CD4-positive, alpha-beta T cell treated with Interleukin-4 for 4 hours (primary cell): ENCODE data around the gene AICDA.
"Not testable (repeated sequence)": the region's sequence is repeated elsewhere in the genome, so short reads cannot be mapped to it uniquely, and the experiment has no call there.

Experiments used
- DNase-seq: peaks from one replicate; pipeline ENCODE4 v3.0.0-alpha.2; 2020

The AICDA gene

DNA sequence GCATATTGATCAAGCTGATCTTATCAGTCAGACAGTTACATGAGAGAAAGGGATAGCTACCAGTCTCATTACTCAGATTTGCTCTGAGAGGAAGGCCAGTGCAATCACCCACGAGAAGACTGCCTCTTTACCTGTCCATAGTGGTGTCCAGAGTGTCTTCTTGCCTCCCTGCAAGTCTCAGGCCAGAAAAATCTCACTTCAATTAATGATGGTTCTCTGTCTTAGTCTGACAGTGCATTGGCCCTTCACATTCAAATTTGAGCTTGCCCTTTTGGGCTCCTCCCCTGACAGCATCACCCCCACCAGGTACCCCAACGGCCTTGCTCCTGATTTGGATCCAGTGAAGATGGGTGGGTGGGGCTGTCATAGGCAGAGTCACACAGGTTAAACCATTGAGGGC, at the start of gene AICDA:
Gene AICDA, minus strand, starts transcription at position 231 of the 400 bp plus-strand sequence. Its CDS starts 92 bp downstream, at position 139.
- DNase-seq: no peak

DNA sequence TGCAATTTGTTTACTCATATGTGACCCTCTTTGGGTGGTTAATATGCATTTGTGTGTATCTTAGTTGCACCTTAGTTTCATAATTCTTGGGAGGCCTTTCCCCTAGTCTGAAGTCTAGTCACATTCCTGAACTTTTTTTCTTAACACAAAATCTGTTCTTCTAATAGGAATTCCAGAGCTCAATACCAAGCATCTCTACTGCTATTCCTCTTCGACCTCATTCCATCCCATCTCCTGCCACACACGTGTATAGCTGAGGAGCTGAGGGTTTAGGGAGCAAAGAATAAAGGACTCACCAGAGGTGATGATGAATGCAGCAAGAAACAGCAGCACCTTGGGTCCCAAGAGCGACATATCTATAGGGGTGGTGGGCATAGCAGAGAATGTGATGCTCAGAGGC, 49.1 kb upstream of the AICDA start:
- DNase-seq: no peak

DNA sequence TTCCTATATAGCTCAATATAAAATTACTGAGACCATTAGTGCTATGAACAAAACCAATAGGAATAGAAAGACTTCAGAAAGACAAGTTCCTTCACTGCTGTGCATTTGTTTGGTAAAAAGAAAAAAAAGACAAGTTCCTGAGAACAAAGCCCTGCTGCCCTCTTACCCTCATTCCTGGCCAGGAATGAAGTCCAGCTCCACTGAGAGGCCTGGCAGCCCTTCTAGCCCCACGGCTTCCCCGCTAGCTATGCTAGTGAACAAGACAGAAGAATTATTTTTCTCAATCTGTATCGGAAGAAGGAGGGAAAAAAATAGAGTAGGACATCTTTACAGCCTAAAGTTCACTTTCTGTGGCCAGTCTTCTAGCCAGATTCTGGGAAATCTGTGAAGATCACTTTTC, 48.4 kb upstream of the AICDA start:
- no peak for DNase-seq

DNA sequence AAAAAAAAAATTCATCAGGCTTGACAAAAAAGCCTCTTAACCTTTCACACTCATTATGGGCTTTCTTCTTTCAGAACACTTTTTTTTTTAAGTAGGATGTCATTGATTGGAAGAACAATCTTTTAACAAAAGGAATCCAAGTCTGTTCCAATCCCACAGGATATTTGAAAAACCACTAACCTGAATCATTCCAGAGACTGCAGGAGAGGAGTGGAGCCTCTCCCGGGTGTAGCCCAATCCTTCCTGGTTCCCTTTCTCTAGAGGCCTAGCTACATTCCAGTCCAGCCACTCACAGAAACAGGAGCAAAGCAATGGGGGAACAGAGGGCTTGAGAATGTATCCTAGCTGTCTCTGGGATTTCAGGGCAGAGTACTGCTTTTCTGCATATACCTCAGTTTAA, 45.7 kb upstream of the AICDA start:
- no peak for DNase-seq

DNA sequence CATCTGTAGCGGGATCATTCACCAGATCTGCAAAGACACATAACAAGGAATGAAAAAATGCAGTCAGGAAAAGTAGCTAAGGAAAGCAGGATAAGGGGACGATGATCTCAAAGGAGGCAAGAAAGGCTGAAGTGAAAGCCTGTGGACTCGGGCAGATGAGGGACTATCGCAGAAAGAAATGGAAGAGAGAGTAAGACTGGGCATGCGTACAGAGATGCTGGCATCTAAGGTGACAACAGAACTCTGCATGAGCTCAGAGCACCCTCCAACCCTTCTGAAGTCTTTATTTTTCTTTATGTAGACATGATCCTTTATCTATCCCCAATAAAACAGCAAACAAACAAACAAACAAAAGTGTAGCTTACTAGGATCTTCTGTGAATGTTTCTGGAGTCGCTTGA, 42.8 kb upstream of the AICDA start:
- DNase-seq: no peak

DNA sequence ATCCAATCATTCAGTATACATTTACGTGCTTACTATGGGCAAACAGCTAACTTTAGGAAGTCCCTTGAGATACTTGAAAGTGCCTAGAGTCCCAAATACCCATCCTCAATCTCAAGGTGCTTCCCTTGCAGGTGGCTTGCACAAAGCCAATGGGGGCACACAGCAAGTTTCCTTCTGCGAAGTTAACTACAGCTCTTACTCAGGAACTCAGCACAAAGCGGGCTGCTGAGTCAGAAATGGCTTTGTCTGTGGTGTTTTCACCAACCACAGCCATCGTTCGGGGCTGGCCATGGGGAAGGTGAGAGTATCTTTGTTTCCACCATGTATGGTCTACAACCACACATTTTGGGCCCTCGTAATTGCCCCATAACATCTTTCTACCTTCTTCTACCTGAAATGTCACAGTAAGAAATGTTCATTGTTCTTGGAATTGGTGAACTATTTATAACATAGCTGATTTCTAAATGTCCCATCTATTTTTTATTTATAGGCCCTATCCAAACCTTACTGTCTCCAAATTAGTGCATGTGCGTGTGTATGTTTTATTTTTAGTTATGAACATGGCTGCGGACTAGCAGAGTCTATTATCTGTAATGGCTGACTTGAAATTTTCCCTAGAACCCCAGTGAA, 36.0 kb upstream of the AICDA start:
- peak; percentile 39 for DNase-seq

DNA sequence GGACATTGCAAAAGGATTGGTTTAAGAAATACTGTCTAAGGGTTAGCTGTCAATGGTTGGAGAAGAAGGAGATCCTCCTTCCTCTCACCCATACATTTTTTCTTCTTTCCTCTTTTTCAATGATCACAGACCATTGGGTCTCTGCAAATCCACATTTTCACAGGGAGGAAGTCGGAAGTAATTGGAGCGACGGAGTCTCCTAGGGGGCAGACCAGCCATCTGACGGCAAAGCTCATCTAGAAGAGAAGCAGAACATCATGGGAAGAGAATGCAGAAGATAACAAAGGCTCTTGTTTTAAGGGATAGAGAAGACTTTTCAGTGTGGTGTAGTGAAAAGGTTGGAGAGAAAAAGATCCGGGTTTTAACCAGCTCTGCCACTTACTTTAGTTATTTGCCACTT, 35.3 kb upstream of the AICDA start:
- no peak for DNase-seq

DNA sequence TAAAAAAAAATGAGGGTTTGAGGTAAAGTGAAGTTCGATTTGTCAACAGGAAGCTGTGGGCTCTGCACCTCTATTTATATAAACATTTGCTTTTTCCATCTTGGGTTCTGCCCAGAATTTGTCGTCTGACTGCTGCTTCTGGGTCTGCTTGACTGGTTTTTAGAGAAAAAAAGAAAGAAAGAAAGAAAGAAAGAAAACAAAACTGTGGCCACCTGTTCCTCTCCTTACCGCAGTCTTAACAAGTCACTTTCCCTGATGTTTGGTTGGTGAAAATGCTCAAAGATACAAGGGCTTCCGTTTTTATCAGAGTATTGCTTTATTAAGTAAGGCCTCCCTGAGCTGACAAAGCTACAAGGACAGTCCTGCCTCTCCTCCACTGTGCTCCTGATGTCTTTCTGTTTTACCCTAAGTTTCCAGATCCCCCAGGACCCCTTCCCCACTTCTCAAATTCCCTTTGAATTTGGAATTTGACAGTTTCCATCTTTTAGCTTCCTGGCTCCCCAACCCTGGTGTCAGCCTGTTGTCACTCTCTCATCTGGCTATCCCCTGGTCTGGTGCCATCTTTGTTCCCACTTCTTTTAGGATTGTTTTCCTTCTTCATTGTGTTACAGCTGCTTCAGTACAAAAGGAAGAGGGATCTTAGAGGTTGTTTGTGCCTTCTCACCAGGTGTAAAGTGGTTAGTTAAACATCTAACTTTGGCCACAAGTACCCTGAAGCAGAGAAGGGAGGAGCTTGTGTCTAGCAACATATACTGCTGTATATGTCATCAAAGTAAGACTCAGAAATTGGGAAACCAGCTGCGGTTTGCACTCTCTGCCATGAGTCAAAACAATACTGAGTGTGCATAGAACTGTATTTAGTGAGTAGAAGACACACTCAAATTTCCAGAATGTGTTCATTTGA, 31.9 kb upstream of the AICDA start:
- DNase-seq: peak; percentile 80

DNA sequence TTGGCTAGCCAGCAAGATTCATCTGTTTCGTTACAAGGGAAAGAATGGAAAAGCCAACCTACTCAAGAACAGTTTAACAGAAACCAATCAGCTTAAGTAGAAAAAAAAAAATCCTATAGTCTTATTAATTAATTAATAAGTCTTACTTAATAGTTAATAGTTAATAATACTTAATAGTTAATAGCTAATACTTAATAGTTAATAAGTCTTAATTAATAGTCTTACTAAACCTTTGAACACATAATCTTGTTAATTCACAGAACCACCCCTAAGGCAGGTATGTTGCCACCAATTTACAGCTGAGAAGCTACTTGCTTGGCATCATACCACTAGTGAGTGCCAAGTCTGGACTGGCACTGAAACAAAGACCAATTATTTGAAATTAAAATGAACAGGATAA, 30.1 kb upstream of the AICDA start:
- DNase-seq: no peak

DNA sequence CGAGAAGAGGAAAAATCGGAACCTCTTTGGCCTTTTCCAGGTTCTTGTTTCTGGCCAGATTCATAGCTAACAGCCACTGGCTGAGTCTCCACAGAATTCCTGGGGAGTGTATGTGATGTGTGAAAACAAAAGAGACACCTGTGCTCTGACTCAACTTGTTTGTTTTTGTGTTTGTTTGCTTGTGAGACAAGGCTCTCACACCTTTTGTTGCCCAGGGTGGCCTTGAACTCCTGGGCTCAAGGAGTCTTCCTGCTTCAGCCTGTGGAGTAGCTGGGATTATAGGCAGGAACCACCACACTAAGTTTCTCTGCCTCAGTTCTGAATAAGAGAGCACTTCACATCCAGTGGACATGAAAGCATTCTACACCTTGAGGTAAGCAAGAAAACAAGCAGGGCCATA, 27.3 kb upstream of the AICDA start:
- no peak for DNase-seq

DNA sequence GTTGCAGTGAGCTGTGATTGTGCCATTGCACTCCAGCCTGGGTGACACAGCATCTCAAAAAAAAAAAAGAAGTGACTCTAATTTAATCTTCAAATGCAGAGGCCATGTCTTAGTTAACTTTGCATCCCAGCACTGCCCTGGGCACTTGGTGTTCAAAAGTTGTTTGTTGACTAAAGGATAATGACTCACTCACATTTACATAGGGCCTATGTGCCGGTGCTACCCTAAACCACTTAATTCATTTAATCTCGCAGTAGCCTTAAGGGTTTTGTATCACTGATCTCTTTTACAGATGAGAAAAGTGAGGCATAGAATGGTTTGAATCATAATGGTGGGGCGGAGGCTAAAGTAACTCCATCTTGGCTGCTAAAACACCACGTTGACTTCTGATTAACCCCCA, 26.3 kb upstream of the AICDA start:
- DNase-seq: no peak

DNA sequence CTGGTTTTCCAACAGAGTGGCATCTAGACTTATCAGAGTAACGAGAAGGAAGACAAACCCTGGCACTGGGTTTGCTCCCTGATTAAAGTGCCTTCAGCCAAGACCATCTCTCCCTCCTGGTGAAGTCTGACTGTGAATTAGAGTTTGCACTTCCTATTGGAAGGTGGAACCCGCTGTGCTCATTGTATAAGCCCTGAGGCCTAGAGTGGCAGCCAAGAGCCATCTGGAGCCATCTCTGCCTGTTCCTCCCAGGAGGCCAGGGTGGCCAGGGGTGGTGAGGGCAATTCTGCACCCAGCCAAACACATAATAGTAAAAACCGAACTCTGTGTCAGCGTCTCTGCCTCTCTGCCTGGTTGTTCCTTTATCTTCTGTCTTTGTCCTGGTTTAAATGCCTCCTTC, 25.0 kb upstream of the AICDA start:
- DNase-seq: no peak

DNA sequence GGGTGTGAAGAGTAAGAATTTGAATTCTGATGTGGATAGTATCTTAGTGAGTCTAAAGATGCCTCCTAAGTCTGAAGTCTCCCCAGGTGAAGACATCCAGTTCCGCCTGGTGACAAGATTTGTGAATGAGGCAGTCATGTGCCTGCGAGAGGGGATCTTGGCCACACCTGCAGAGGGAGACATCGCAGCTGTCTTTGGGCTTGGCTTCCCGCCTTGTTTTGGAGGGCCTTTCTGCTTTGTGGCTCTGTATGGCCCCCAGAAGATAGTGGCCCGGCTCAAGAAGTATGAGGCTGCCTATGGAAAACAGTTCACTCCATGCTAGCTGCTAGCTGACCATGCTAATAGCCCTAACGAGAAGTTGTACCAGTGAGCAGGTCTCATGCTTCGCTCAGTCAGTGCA, 24.6 kb upstream of the AICDA start:
- DNase-seq: no peak

DNA sequence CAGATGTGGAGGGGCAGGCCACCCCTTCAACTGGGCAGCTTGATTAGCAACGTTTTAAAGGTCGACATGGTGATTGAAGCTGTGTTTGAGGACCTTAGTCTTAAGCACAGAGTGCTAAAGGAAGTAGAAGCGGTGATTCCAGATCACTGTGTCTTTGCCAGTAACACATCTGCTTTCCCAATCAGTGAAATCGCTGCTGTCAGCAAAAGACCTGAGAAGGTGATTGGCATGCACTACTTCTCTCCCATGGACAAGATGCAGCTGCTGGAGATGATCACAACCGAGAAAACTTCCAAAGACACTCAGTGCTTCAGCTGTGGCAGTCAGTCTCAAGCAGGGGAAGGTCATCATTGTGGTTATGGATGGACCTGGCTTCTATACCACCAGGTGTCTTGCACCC, 23.9 kb upstream of the AICDA start:
- no peak for DNase-seq

DNA sequence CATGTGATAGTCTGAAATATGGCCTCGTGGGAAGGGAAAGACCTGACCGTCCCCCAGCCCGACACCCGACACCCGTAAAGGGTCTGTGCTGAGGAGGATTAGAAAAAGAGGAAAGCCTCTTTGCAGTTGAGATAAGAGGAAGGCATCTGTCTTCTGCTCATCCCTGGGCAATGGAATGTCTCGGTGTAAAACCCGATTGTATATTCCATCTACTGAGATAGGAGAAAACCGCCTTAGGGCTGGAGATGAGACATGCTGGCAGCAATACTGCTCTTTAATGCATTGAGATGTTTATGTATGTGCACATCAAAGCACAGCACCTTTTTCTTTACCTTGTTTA, 23.3 kb upstream of the AICDA start:
- DNase-seq: not testable (repeated sequence)

DNA sequence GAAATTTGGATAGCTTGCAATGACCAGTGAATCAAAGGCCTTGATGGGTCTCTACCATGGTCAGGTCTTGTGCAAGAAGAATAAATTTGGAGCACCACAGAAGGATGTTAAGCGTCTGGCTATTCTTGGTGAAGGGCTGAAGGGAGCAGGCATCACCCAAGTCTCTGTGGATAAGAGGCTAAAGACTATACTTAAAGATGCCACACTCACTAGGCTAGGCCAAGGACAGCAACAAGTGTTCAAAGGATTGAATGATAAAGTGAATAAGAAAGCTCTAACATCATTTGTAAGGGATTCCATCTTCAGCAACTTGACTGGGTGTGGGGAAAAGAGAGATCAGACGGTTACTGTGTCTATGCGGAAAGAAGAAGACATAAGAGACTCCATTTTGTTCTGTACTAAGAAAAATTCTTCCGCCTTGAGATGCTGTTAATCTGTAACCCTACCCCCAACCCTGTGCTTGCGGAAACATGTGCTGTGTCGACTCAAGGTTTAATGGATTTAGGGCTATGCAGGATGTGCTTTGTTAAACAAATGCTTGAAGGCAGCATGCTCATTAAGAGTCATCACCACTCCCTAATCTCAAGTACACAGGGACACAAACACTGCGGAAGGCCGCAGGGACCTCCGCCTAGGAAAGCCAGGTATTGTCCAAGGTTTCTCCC, 22.8 kb upstream of the AICDA start:
- not testable (repeated sequence) for DNase-seq

DNA sequence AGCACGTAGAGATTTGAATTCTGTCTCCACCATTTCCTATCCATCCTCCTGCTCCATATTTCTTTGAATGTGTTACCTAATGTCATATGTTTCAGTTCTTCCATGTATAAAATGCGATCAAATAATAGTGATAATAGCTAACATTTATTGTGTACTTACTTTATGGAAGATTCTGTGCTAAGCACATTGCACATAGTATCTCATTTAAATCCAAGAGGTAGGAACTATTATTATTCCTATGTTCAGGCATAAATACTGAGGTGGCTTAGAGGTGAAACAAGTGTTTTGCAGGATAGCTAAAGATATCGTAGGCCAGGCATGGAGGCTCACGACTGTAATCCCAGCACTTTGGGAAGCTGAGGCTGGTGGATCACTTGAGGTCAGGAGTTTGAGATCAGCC, 17.5 kb upstream of the AICDA start:
- no peak for DNase-seq

DNA sequence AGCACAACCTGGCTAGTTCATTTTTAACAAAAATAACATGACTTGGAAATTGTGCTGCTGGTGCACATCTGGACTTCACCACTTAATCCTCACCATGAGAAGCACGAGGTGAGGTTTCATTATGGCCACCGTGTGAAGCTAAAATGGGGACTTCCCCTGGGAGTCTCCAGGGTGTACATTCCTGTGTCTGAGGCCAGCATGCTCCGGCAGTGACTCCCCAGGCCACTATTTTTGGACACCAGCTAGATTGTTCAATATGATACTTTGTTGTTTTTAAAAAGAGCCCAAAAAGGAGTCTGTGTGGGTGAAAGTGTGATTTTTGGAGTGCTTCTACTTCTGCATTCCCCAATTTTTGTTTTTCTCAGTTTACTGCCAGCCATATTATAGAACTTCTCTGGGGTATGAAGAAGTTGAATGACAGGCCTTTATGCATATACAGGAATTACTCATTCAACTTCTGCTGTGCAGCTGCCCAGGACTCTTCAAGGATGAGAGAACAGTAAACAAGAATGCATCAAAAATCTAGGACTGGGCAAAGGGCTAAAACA, 16.9 kb upstream of the AICDA start:
- no peak for DNase-seq

DNA sequence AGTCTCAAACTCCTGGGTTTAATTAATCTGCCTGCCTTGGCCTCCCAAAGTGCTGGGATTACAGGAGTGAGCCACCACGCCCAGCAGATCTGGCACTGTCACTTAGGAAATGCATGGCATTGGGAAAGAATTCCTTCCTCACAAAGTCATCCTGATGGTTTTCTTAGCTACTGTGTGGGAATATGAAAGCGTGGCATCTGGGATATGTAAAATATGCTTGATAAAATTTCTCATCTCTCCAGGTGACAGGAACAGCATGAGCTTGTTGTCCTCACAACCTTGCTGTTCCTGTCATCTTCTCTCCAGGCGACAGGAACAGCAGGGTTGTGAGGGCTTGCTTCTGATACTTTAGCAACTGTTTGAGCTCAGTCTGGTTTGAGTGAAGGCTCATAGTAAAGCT, 16.1 kb upstream of the AICDA start:
- DNase-seq: no peak

DNA sequence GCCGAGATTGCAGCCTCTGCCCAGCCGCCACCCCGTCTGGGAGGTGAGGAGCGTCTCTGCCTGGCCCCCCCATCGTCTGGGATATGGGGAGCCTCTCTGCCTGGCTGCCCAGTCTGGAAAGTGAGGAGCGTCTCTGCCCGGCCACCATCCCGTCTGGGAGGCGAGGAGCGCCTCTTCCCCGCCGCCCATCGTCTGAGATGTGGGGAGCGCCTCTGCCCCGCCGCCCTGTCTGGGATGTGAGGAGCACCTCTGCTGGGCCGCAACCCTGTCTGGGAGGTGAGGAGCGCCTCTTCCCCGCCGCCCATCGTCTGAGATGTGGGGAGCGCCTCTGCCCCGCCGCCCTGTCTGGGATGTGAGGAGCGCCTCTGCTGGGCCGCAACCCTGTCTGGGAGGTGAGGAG, 12.1 kb upstream of the AICDA start:
- DNase-seq: not testable (repeated sequence)

DNA sequence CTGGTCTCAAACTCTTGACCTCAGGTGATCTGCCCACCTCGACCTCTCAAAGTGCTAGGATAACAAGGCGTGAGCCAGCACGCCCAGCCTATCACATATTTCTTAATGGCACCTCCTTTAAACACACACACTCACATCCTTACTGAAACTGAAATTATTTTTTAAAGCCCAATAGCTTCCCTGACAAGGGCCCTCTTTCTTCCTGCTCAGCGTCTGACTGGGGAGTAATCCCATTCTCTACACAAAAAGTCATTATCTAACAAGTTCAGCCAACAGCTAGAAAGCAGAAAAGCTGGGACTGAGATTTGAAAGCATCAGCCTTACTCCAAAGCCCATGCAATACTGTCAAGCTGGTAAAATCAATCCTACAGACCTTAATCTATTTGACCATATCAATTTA, 10.0 kb upstream of the AICDA start:
- DNase-seq: no peak

DNA sequence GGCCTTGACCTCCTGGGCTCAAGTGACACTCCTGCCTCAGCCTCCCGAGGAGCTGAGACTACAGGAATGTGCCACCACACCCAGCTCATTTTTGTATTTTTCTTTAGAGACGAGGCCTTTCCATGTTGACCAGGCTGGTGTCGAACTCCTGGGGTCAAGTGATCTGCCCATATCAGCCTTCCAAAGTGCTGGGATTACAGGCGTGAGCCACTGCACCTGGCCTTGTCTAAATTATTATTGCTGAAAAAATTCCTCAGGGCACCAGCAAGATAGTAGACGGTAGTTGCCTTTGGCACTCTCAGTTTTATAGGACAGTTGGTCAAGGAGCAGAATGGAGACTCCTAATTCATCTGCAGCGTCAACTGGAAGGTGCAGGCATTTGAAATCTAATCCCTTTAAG, 2.5 kb upstream of the AICDA start:
- DNase-seq: no peak

DNA sequence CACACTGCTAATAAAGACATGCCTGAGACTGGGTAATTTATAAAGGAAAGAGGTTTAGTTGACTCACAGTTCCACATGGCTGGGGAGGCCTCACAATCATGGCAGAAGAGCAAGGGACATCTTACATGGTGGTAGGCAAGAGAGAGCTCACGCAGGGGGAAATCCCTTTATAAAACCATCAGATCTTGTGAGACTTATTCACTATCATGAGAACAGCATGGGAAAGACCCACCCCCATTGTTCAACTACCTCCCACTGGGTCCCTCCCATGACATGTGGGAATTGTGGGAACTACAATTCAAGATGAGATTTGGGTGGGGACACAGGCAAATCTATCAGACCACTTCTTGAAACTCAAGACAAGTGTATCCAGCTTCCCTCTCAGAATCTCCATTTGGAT, 1.2 kb upstream of the AICDA start:
- DNase-seq: not testable (repeated sequence)

DNA sequence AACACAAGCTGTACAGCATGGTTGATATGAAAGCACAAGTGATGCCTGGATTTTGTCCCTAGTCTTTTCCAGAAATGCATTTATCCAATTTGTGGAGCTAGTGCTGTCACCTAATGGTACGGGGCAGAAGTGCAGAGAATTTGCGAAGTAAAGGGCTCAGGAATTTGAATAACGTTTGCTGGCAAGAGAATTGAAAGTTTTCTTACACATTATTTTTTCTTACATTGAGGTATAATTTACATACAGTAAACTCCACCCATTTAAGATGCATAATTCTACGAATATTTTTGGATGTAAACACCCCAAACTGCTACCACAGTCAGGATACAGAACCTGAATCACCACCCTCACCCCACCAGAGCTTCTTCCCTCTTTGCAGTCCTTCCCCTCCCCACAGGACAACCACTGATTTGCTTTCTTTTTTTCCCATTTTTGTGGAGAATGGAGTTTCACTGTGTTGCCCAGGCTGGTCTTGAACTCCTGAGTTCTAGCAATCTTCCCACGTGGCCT, 3.5 kb downstream of the AICDA start:
- DNase-seq: peak; percentile 30
